PFSK-1 (cell line): ENCODE data around the gene NUDT16L1.

Source experiments
- POLR2AphosphoS5 ChIP-seq: IDR thresholded peaks from 2 replicates; pipeline ENCODE4 v1.6.1; 2012; ENCODE audit warnings: low read depth, mild to moderate bottlenecking, control low read depth, low read length, moderate library complexity
- REST ChIP-seq, 2 experiments: IDR thresholded peaks; 2 replicates each; pipeline versions ENCODE4 v1.6.1 to v1.8.0; 2011 to 2012; ENCODE audit warnings: low read depth in 2 of 2, low read length in 2 of 2, control low read depth in 1 of 2, inconsistent platforms in 1 of 2, mild to moderate bottlenecking in 1 of 2, moderate library complexity in 1 of 2; ENCODE audit not compliant: insufficient read depth in 1 of 2
- SIN3A ChIP-seq: IDR thresholded peaks from 2 replicates; pipeline ENCODE4 v1.6.1; 2012; ENCODE audit warnings: mild to moderate bottlenecking, low read length, moderate library complexity, borderline replicate concordance; ENCODE audit not compliant: insufficient read depth
- TAF1 ChIP-seq: IDR thresholded peaks from 2 replicates; pipeline ENCODE4 v1.6.1; 2012; ENCODE audit warnings: low read length, control low read depth, borderline replicate concordance; ENCODE audit not compliant: insufficient read depth

GRCh38 chr16:4676831-4677230, 16.5 kb upstream of the NUDT16L1 start:
- TF ChIP-seq POLR2AphosphoS5 (no peak), REST (IDR thresholded peaks at IDR 0.05; ENCODE audit: insufficient read depth in 1 of 2, low read depth in 2 of 2, low read length in 2 of 2) (no peak), SIN3A (no peak), TAF1 (no peak)
